ENCODE measurements around the gene PELI2.

PELI2 gene

DNA sequence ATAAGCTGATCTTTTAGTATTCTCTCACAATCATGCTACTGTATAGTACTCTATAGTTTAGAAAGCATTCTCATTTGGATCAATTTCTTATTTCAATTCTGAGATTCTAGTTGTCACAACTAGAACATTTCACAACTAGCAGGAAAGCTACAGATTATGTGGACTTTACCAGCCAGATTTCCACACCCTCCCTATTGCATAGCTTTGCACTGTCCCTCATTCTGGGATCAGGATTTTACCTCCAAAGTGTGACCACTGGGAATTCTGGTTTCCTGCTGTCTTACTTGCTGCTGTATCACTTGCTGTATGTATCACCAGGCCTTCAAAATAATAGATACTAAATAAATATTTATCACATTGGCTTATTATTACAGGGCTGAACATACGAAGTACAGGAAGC, 10.2 kb upstream of the PELI2 start:
- no peak overlapping the region for H3K4me2 ChIP-seq (ENCODE audit: insufficient read depth, low read length, poor library complexity, severe bottlenecking)
- no peak overlapping the region for H3K27ac ChIP-seq (replicated peaks; ENCODE audit: low read length)
- peaks cover 0 to 3% of the 10 kb centered on the region in 2 donors for H3K4me1 ChIP-seq (ENCODE audit: control insufficient read depth in 2 of 2, insufficient read depth in 1 of 2, low read depth in 1 of 2, low read length in 2 of 2)
- H3K27me3 ChIP-seq (ENCODE audit: control insufficient read depth in 3 of 3, insufficient read depth in 3 of 3, low read depth in 1 of 3, low read length in 3 of 3), result no peaks in the 10 kb centered on the region
- no peak overlapping the region for H4K8ac ChIP-seq (ENCODE audit: low read depth, low read length)
- no peak overlapping the region for H2BK5ac ChIP-seq (ENCODE audit: low read length)
- H2AK5ac ChIP-seq (ENCODE audit: low read depth, low read length), result no peak overlapping the region
- H3K79me1 ChIP-seq (ENCODE audit: low read depth, low read length), result no peaks in the 10 kb centered on the region
- no peak overlapping the region for H2BK15ac ChIP-seq (ENCODE audit: low read length)
- H3K9me3 ChIP-seq (replicated peaks in 1 of 2; ENCODE audit: control insufficient read depth in 2 of 2, insufficient read depth in 1 of 2, low read depth in 1 of 2, low read length in 2 of 2), result no peaks in the 10 kb centered on the region
- H3K36me3 ChIP-seq (replicated peaks in 1 of 2; ENCODE audit: control insufficient read depth in 2 of 2, insufficient read depth in 2 of 2, low read length in 2 of 2), result no peaks in the 10 kb centered on the region
- H3K14ac ChIP-seq (ENCODE audit: low read length), result no peak overlapping the region
- no peak overlapping the region for H3K4ac ChIP-seq (ENCODE audit: low read length)
- H2BK12ac ChIP-seq (ENCODE audit: low read length), result no peak overlapping the region
- no peak overlapping the region for H3K4me3 ChIP-seq (ENCODE audit: low read length in 2 of 2)
- no peak overlapping the region for H2AFZ ChIP-seq (ENCODE audit: low read length)
- H3K18ac ChIP-seq (ENCODE audit: low read length), result no peak overlapping the region
- H3K9ac ChIP-seq (ENCODE audit: low read depth, low read length, poor library complexity), result no peak overlapping the region
- WGBS, 2 donors (ENCODE audit: extremely low coverage in 2 of 2, insufficient read length in 2 of 2, insufficient replicate concordance in 1 of 2), result no CpG with 5 or more reads among the region's 1 CpG
- no peak overlapping the region for H2BK120ac ChIP-seq (ENCODE audit: low read depth, low read length)
- no peak for DNase-seq (ENCODE audit: low spot score)
- no peak overlapping the region for H3K23ac ChIP-seq (ENCODE audit: low read depth, low read length, poor library complexity)
- no peak overlapping the region for H4K91ac ChIP-seq (ENCODE audit: low read depth, low read length, poor library complexity)

DNA sequence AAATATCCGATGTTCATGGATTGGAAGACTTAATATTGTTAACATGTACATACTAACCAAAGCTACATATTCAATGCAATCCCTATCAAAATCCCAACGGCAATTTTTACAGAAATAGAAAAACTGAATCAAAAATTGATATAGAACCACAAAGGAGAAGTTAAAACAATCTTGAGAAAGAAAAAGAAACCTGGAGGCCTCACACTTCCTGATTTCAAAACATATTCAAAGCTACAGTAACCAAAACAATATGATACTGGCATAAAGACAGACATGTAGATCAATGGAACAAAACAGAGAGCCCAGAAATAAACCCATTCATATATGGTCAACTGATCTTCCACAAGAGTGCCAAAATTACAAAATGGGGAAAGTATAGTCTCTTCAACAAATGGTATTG, 5.4 kb upstream of the PELI2 start:
- Histone ChIP-seq H2BK120ac (ENCODE audit: low read depth, low read length) (no peak overlapping the region), H3K18ac (ENCODE audit: low read length) (no peak overlapping the region), H3K4me1 (ENCODE audit: control insufficient read depth in 2 of 2, insufficient read depth in 1 of 2, low read depth in 1 of 2, low read length in 2 of 2) (peaks cover 0 to 2% of the 10 kb centered on the region in 2 donors), H3K4me3 (ENCODE audit: low read length in 2 of 2) (no peak overlapping the region), H2AFZ (ENCODE audit: low read length) (no peak overlapping the region), H3K14ac (ENCODE audit: low read length) (no peak overlapping the region), H3K4ac (ENCODE audit: low read length) (no peak overlapping the region), H3K9ac (ENCODE audit: low read depth, low read length, poor library complexity) (no peak overlapping the region), H2BK12ac (ENCODE audit: low read length) (no peak overlapping the region), H2BK15ac (ENCODE audit: low read length) (no peak overlapping the region), H3K9me3 (replicated peaks in 1 of 2; ENCODE audit: control insufficient read depth in 2 of 2, insufficient read depth in 1 of 2, low read depth in 1 of 2, low read length in 2 of 2) (no peaks in the 10 kb centered on the region), H3K36me3 (replicated peaks in 1 of 2; ENCODE audit: control insufficient read depth in 2 of 2, insufficient read depth in 2 of 2, low read length in 2 of 2) (no peaks in the 10 kb centered on the region), H4K8ac (ENCODE audit: low read depth, low read length) (no peak overlapping the region), H2BK5ac (ENCODE audit: low read length) (no peak overlapping the region), H3K23ac (ENCODE audit: low read depth, low read length, poor library complexity) (no peak overlapping the region), H3K27ac (replicated peaks; ENCODE audit: low read length) (no peak overlapping the region), H3K4me2 (ENCODE audit: insufficient read depth, low read length, poor library complexity, severe bottlenecking) (no peak overlapping the region), H2AK5ac (ENCODE audit: low read depth, low read length) (no peak overlapping the region), H4K91ac (ENCODE audit: low read depth, low read length, poor library complexity) (no peak overlapping the region), H3K79me1 (ENCODE audit: low read depth, low read length) (no peaks in the 10 kb centered on the region), H3K27me3 (ENCODE audit: control insufficient read depth in 3 of 3, insufficient read depth in 3 of 3, low read depth in 1 of 3, low read length in 3 of 3) (no peaks in the 10 kb centered on the region)
- DNase-seq (ENCODE audit: low spot score), result no peak
- no CpG with 5 or more reads among the region's 2 CpGs for WGBS, 2 donors (ENCODE audit: extremely low coverage in 2 of 2, insufficient read length in 2 of 2, insufficient replicate concordance in 1 of 2)

- H3K4me3 ChIP-seq (ENCODE audit: low read length in 2 of 2), result no peak overlapping the region
- no peak overlapping the region for H3K27ac ChIP-seq (replicated peaks; ENCODE audit: low read length)
- H3K79me1 ChIP-seq (ENCODE audit: low read depth, low read length), result peaks cover 3% of the 10 kb centered on the region
- WGBS, 2 donors (ENCODE audit: extremely low coverage in 2 of 2, insufficient read length in 2 of 2, insufficient replicate concordance in 1 of 2), result no CpG with 5 or more reads among the region's 3 CpGs
- no peaks in the 10 kb centered on the region for H3K9me3 ChIP-seq (replicated peaks in 1 of 2; ENCODE audit: control insufficient read depth in 2 of 2, insufficient read depth in 1 of 2, low read depth in 1 of 2, low read length in 2 of 2)
- H2AK5ac ChIP-seq (ENCODE audit: low read depth, low read length), result no peak overlapping the region
- H3K9ac ChIP-seq (ENCODE audit: low read depth, low read length, poor library complexity), result no peak overlapping the region
- H3K27me3 ChIP-seq (ENCODE audit: control insufficient read depth in 3 of 3, insufficient read depth in 3 of 3, low read depth in 1 of 3, low read length in 3 of 3), result no peaks in the 10 kb centered on the region
- no peak overlapping the region for H3K4me2 ChIP-seq (ENCODE audit: insufficient read depth, low read length, poor library complexity, severe bottlenecking)
- DNase-seq (ENCODE audit: low spot score), result no peak
- no peak overlapping the region for H2BK120ac ChIP-seq (ENCODE audit: low read depth, low read length)
- no peak overlapping the region for H2BK12ac ChIP-seq (ENCODE audit: low read length)
- H3K4me1 ChIP-seq (ENCODE audit: control insufficient read depth in 2 of 2, insufficient read depth in 1 of 2, low read depth in 1 of 2, low read length in 2 of 2), result peaks cover 3 to 4% of the 10 kb centered on the region in 2 donors
- H3K14ac ChIP-seq (ENCODE audit: low read length), result no peak overlapping the region
- H4K91ac ChIP-seq (ENCODE audit: low read depth, low read length, poor library complexity), result no peak overlapping the region
- no peak overlapping the region for H3K18ac ChIP-seq (ENCODE audit: low read length)
- no peaks in the 10 kb centered on the region for H3K36me3 ChIP-seq (replicated peaks in 1 of 2; ENCODE audit: control insufficient read depth in 2 of 2, insufficient read depth in 2 of 2, low read length in 2 of 2)
- no peak overlapping the region for H2BK15ac ChIP-seq (ENCODE audit: low read length)
- H2AFZ ChIP-seq (ENCODE audit: low read length), result no peak overlapping the region
- no peak overlapping the region for H3K4ac ChIP-seq (ENCODE audit: low read length)
- no peak overlapping the region for H3K23ac ChIP-seq (ENCODE audit: low read depth, low read length, poor library complexity)
- no peak overlapping the region for H4K8ac ChIP-seq (ENCODE audit: low read depth, low read length)
- H2BK5ac ChIP-seq (ENCODE audit: low read length), result no peak overlapping the region
These were observed 2.8 kb upstream of the PELI2 start for GRCh38 chr14:56115334-56115870.

- Histone ChIP-seq H2BK120ac (ENCODE audit: low read depth, low read length) (no peak overlapping the region), H4K91ac (ENCODE audit: low read depth, low read length, poor library complexity) (no peak overlapping the region), H3K9me3 (replicated peaks in 1 of 2; ENCODE audit: control insufficient read depth in 2 of 2, insufficient read depth in 1 of 2, low read depth in 1 of 2, low read length in 2 of 2) (no peaks in the 10 kb centered on the region), H3K79me1 (ENCODE audit: low read depth, low read length) (peaks cover 3% of the 10 kb centered on the region), H3K4me2 (ENCODE audit: insufficient read depth, low read length, poor library complexity, severe bottlenecking) (no peak overlapping the region), H3K36me3 (replicated peaks in 1 of 2; ENCODE audit: control insufficient read depth in 2 of 2, insufficient read depth in 2 of 2, low read length in 2 of 2) (no peaks in the 10 kb centered on the region), H3K18ac (ENCODE audit: low read length) (no peak overlapping the region), H2BK15ac (ENCODE audit: low read length) (no peak overlapping the region), H3K4me1 (ENCODE audit: control insufficient read depth in 2 of 2, insufficient read depth in 1 of 2, low read depth in 1 of 2, low read length in 2 of 2) (peaks cover 5 to 7% of the 10 kb centered on the region in 2 donors), H3K4ac (ENCODE audit: low read length) (no peak overlapping the region), H2BK5ac (ENCODE audit: low read length) (no peak overlapping the region), H3K27ac (replicated peaks; ENCODE audit: low read length) (no peak overlapping the region), H3K9ac (ENCODE audit: low read depth, low read length, poor library complexity) (no peak overlapping the region), H4K8ac (ENCODE audit: low read depth, low read length) (no peak overlapping the region), H3K4me3 (ENCODE audit: low read length in 2 of 2) (no peak overlapping the region), H3K27me3 (ENCODE audit: control insufficient read depth in 3 of 3, insufficient read depth in 3 of 3, low read depth in 1 of 3, low read length in 3 of 3) (peaks cover 0 to 2% (median 0%) of the 10 kb centered on the region in 3 experiments), H3K23ac (ENCODE audit: low read depth, low read length, poor library complexity) (no peak overlapping the region), H3K14ac (ENCODE audit: low read length) (no peak overlapping the region), H2BK12ac (ENCODE audit: low read length) (no peak overlapping the region), H2AK5ac (ENCODE audit: low read depth, low read length) (no peak overlapping the region), H2AFZ (ENCODE audit: low read length) (peak overlapping the region; percentile 70)
- no CpG with 5 or more reads among the region's 8 CpGs for WGBS, 2 donors (ENCODE audit: extremely low coverage in 2 of 2, insufficient read length in 2 of 2, insufficient replicate concordance in 1 of 2)
- no peak for DNase-seq (ENCODE audit: low spot score)
These were observed 2.0 kb upstream of the PELI2 start for GRCh38 chr14:56115976-56116893.
